ENCODE results near the gene ZNF100.
"Not testable (repeated sequence)": the region's sequence is repeated elsewhere in the genome, so short reads cannot be mapped to it uniquely, and the experiment has no call there.

The ZNF100 gene

GRCh38 chr19:21674454-21674853 lies 92.9 kb downstream of the ZNF100 start:
- Histone ChIP-seq H3K4me3 (ENCODE audit: low read depth, low read length) (no peak overlapping the region), H3K36me3 (ENCODE audit: control insufficient read depth in 2 of 2, insufficient read depth in 1 of 2, low read length in 2 of 2) (no peaks in the 10 kb centered on the region), H3K4me1 (ENCODE audit: control insufficient read depth, insufficient read depth, low read length) (no peaks in the 10 kb centered on the region), H3K9me3 (ENCODE audit: control insufficient read depth, insufficient read depth, low read depth, low read length) (no peaks in the 10 kb centered on the region), H3K27ac (ENCODE audit: extremely low read depth, low read depth, low read length) (no peak overlapping the region)
- TF ChIP-seq PRDM6 (tag by site-specific recombination; IDR thresholded peaks at IDR 0.05), result no peak
- no peak for TF ChIP-seq ZBTB21 (tag by site-specific recombination; IDR thresholded peaks at IDR 0.05)
- no peak for TF ChIP-seq GLI2 (tag by site-specific recombination; IDR thresholded peaks at IDR 0.05; ENCODE audit: borderline replicate concordance, low read depth)
- no peak for TF ChIP-seq ZNF747 (tag by site-specific recombination; IDR thresholded peaks at IDR 0.05)
- no peak for TF ChIP-seq ZIC2 (tag by site-specific recombination; IDR thresholded peaks at IDR 0.05)
- TF ChIP-seq SALL2 (tag by site-specific recombination; IDR thresholded peaks at IDR 0.05; ENCODE audit: borderline replicate concordance), result no peak
- TF ChIP-seq ZNF792 (tag by site-specific recombination; IDR thresholded peaks at IDR 0.05), result no peak
- TF ChIP-seq SETDB1 (IDR thresholded peaks at IDR 0.05; ENCODE audit: insufficient read length, low read length), result no peak
- TF ChIP-seq ZFP37 (tag by site-specific recombination; IDR thresholded peaks at IDR 0.05), result no peak
- TF ChIP-seq ZNF2 (tag by site-specific recombination; IDR thresholded peaks at IDR 0.05), result no peak
- no peak for TF ChIP-seq ZNF324 (tag by site-specific recombination; IDR thresholded peaks at IDR 0.05)
- TF ChIP-seq ZNF132 (tag by site-specific recombination; IDR thresholded peaks at IDR 0.05; ENCODE audit: borderline replicate concordance), result no peak
- TF ChIP-seq SCRT1 (tag by site-specific recombination; IDR thresholded peaks at IDR 0.05; ENCODE audit: borderline replicate concordance), result no peak
- ChIA-PET CTCF (interaction anchor here (0.6 kb wide), 1 partner anchor 1064 kb away, joined by 3 read pairs; no protein-coding TSS in a partner anchor), POLR2A (no interaction called here)

- H3K4me3 ChIP-seq (ENCODE audit: low read depth, low read length); H3K36me3 ChIP-seq (ENCODE audit: control insufficient read depth in 2 of 2, insufficient read depth in 1 of 2, low read length in 2 of 2); H3K27ac ChIP-seq (ENCODE audit: extremely low read depth, low read depth, low read length); POLR2A ChIA-PET; H3K4me1 ChIP-seq (ENCODE audit: control insufficient read depth, insufficient read depth, low read length); H3K9me3 ChIP-seq (ENCODE audit: control insufficient read depth, insufficient read depth, low read depth, low read length): not testable (repeated sequence)
- CTCF ChIA-PET, result interaction anchor here (0.6 kb wide), 1 partner anchor 21 kb away, joined by 3 read pairs; no protein-coding TSS in a partner anchor
Observed at GRCh38 chr19:21673479-21673878, 93.9 kb downstream of the ZNF100 start.
